IMR-90 (cell line): Measurements from ENCODE around the gene PDZRN3. TPM values are rescaled to one million over a fixed set of nuclear protein-coding genes. Genes with fewer than 3 reads are reported as not detected.

Source experiments
- ATAC-seq: fragments of 200-7000 bp; cut with Tn5 transposase; 2 replicates; pipeline ENCODE4 v1.9.1; 2020; ENCODE audit warnings: low read depth, mild to moderate bottlenecking, moderate library complexity
- BruUV-seq: library from RNA; stranded (reverse); fragments of 400-500 nt; replicated peaks from 2 replicates; lab custom pipeline; 2021; lab: Mats Ljungman, UMichigan
- CTCF ChIA-PET: fragments of 300-600 bp; formaldehyde crosslinking; extraction: SDS; loops from one replicate; lab custom pipeline; 2021; ENCODE audit warnings: antibody characterized with exemption; lab: Yijun Ruan, JAX
- POLR2A ChIA-PET: fragments of 300-600 bp; sonication (Branson Sonifier 250); formaldehyde crosslinking; loops from one replicate; lab custom pipeline; 2022; ENCODE audit warnings: antibody characterized with exemption; ENCODE audit not compliant: unreplicated experiment; lab: Charles Lee
- DNase-seq: peaks from one replicate; pipeline ENCODE4 v3.0.0; 2013
- H2AFZ ChIP-seq: replicated peaks from 2 replicates; pipeline ENCODE3; 2013; ENCODE audit warnings: low read length, mild to moderate bottlenecking; ENCODE audit not compliant: poor library complexity
- H2AK5ac ChIP-seq: 2 replicates; pipeline ENCODE4 v1.6.1; 2013; ENCODE audit warnings: low read depth, low read length, inconsistent platforms
- H2AK9ac ChIP-seq: replicated peaks from 2 replicates; pipeline ENCODE3; 2013; ENCODE audit warnings: mild to moderate bottlenecking, low read depth, low read length, moderate library complexity; ENCODE audit not compliant: poor library complexity
- H2BK120ac ChIP-seq: 2 replicates; pipeline ENCODE4 v1.6.1; 2013; ENCODE audit warnings: low read depth, low read length, inconsistent platforms
- H2BK15ac ChIP-seq: 3 replicates; pipeline ENCODE4 v1.6.1; 2013; ENCODE audit warnings: low read depth, low read length, inconsistent platforms
- H2BK20ac ChIP-seq: 2 replicates; pipeline ENCODE4 v1.6.1; 2013; ENCODE audit warnings: low read depth, mild to moderate bottlenecking, inconsistent platforms, low read length, moderate library complexity
- H2BK5ac ChIP-seq: 2 replicates; pipeline ENCODE4 v1.6.1; 2013; ENCODE audit warnings: mild to moderate bottlenecking, low read depth, low read length, inconsistent platforms; ENCODE audit not compliant: poor library complexity, severe bottlenecking
- H3K14ac ChIP-seq: replicated peaks from 2 replicates; pipeline ENCODE4 v1.6.1; 2013; ENCODE audit warnings: low read depth, low read length, inconsistent platforms
- H3K18ac ChIP-seq: 2 replicates; pipeline ENCODE4 v1.6.1; 2013; ENCODE audit warnings: low read depth, low read length, control low read depth
- H3K23ac ChIP-seq: 2 replicates; pipeline ENCODE4 v1.6.1; 2013; ENCODE audit warnings: low read depth, low read length, inconsistent platforms
- H3K27ac ChIP-seq: 2 replicates; pipeline ENCODE4 v1.5.1; 2013; ENCODE audit warnings: mild to moderate bottlenecking, control low read depth, low read length; ENCODE audit not compliant: insufficient read depth
- H3K27me3 ChIP-seq: 2 replicates; pipeline ENCODE4 v1.6.1; 2013; ENCODE audit warnings: low read length; ENCODE audit not compliant: control insufficient read depth, insufficient read depth
- H3K36me3 ChIP-seq: 2 replicates; pipeline ENCODE4 v1.6.1; 2013; ENCODE audit warnings: low read length, mixed read lengths; ENCODE audit not compliant: control insufficient read depth, insufficient read depth
- H3K4ac ChIP-seq: 2 replicates; pipeline ENCODE4 v1.6.1; 2013; ENCODE audit warnings: low read depth, low read length, inconsistent platforms
- H3K4me1 ChIP-seq: 2 replicates; pipeline ENCODE4 v1.6.1; 2013; ENCODE audit warnings: low read length, mixed read lengths; ENCODE audit not compliant: control insufficient read depth, insufficient read depth
- H3K4me2 ChIP-seq: 2 replicates; pipeline ENCODE4 v1.6.1; 2013; ENCODE audit warnings: low read depth, mild to moderate bottlenecking, control low read depth, low read length, moderate library complexity
- H3K4me3 ChIP-seq: 2 replicates; pipeline ENCODE4 v1.5.1; 2013; ENCODE audit warnings: low read depth, mild to moderate bottlenecking, control low read depth, low read length, moderate library complexity; ENCODE audit not compliant: insufficient read depth
- H3K56ac ChIP-seq: 2 replicates; pipeline ENCODE4 v1.6.1; 2013; ENCODE audit warnings: low read length, inconsistent platforms; ENCODE audit not compliant: insufficient read depth; ENCODE audit errors: extremely low read depth
- H3K79me1 ChIP-seq, 2 experiments: 2 replicates each; pipeline ENCODE4 v1.6.1; 2013; ENCODE audit warnings: low read length in 2 of 2, inconsistent platforms in 1 of 2, low read depth in 1 of 2
- H3K9ac ChIP-seq: 2 replicates; pipeline ENCODE4 v1.6.1; 2013; ENCODE audit warnings: low read depth, low read length, control low read depth
- H3K9me1 ChIP-seq: 2 replicates; pipeline ENCODE4 v1.6.1; 2013; ENCODE audit warnings: low read length, inconsistent platforms; ENCODE audit not compliant: insufficient read depth
- H3K9me3 ChIP-seq: 2 replicates; pipeline ENCODE4 v1.6.1; 2013; ENCODE audit warnings: low read length; ENCODE audit not compliant: control insufficient read depth, insufficient read depth
- H4K20me1 ChIP-seq: 2 replicates; pipeline ENCODE4 v1.6.1; 2013; ENCODE audit warnings: low read length, inconsistent platforms; ENCODE audit not compliant: insufficient read depth
- H4K5ac ChIP-seq: 2 replicates; pipeline ENCODE4 v1.6.1; 2013; ENCODE audit warnings: mild to moderate bottlenecking, low read depth, low read length, control low read depth
- H4K8ac ChIP-seq, 2 experiments: 2 replicates each; pipeline ENCODE4 v1.6.1; 2013; ENCODE audit warnings: low read depth in 2 of 2, low read length in 2 of 2, control low read depth in 1 of 2, inconsistent platforms in 1 of 2
- H4K91ac ChIP-seq: 2 replicates; pipeline ENCODE4 v1.6.1; 2013; ENCODE audit warnings: low read depth, low read length, inconsistent platforms; ENCODE audit not compliant: insufficient read depth
- BHLHE40 ChIP-seq: fragments of 150-350 bp; IDR thresholded peaks from 2 replicates; pipeline ENCODE4 v1.6.1; 2016; ENCODE audit warnings: mild to moderate bottlenecking, low read depth, low read length
- CEBPB ChIP-seq: IDR thresholded peaks from 2 replicates; pipeline ENCODE4 v1.6.1; 2012; ENCODE audit warnings: low read depth, low read length, improper control_type of control experiment
- CHD1 ChIP-seq: IDR thresholded peaks from 2 replicates; pipeline ENCODE4 v1.6.1; 2012; ENCODE audit warnings: low read depth, low read length, improper control_type of control experiment
- MAFK ChIP-seq: IDR thresholded peaks from 2 replicates; pipeline ENCODE4 v1.6.1; 2012; ENCODE audit warnings: low read depth, low read length, improper control_type of control experiment
- MAZ ChIP-seq: IDR thresholded peaks from 2 replicates; pipeline ENCODE4 v1.6.1; 2012; ENCODE audit warnings: low read depth, mild to moderate bottlenecking, low read length, improper control_type of control experiment, moderate library complexity, borderline replicate concordance
- MXI1 ChIP-seq: IDR thresholded peaks from 2 replicates; pipeline ENCODE4 v1.6.1; 2012; ENCODE audit warnings: low read depth, mild to moderate bottlenecking, low read length, moderate library complexity, borderline replicate concordance
- NFE2L2 ChIP-seq: fragments of 150-350 bp; IDR thresholded peaks from 2 replicates; pipeline ENCODE4 v1.6.1; 2016; ENCODE audit warnings: low read depth, mild to moderate bottlenecking, low read length
- POLR2A ChIP-seq: IDR thresholded peaks from 2 replicates; pipeline ENCODE4 v1.6.1; 2012; ENCODE audit warnings: mild to moderate bottlenecking, low read depth, low read length
- RAD21 ChIP-seq: IDR thresholded peaks from 2 replicates; pipeline ENCODE4 v1.6.1; 2012; ENCODE audit warnings: low read length, improper control_type of control experiment
- RCOR1 ChIP-seq: IDR thresholded peaks from 2 replicates; pipeline ENCODE4 v1.6.1; 2012; ENCODE audit warnings: mild to moderate bottlenecking, low read length, improper control_type of control experiment; ENCODE audit not compliant: insufficient replicate concordance
- RFX5 ChIP-seq: IDR thresholded peaks from 2 replicates; pipeline ENCODE4 v1.8.0; 2012; ENCODE audit warnings: low read depth, mild to moderate bottlenecking, low read length, moderate library complexity
- SMC3 ChIP-seq: fragments of 150-350 bp; IDR thresholded peaks from 2 replicates; pipeline ENCODE4 v1.6.1; 2016; ENCODE audit warnings: low read depth, mild to moderate bottlenecking, antibody characterized with exemption, low read length, moderate library complexity
- WGBS, 2 experiments: methylation state at CpG; one replicate each; pipeline versions ENCODE4 v1.1.5 to v1.1.7; 2013; ENCODE audit warnings: missing lambda C conversion rate in 2 of 2; ENCODE audit not compliant: insufficient read length in 1 of 2; ENCODE audit errors: extremely low coverage in 2 of 2; 5-methylcytosine and 5-hydroxymethylcytosine counted together
- dilution Hi-C: fragments of 300-500 bp; cut with HindIII; formaldehyde crosslinking; loops from one replicate; pipeline ENCODE4 v1.14.3; 2018; ENCODE audit warnings: low sequenced_read_pairs; ENCODE audit not compliant: unreplicated experiment
- in situ Hi-C: fragments of 300-500 bp; cut with MboI; formaldehyde crosslinking; loops from 3 replicates; pipeline ENCODE4 v1.14.3; 2019; ENCODE audit warnings: low sequenced_read_pairs, inconsistent platforms, mixed read lengths
- intact Hi-C: fragments of 100-400 bp; cut with micrococcal nuclease; formaldehyde crosslinking; loops from 2 replicates; pipeline ENCODE4 v1.10.0; 2022
- polyA plus RNA-seq, 3 experiments: library from polyadenylated mRNA; depleted of rRNA; stranded (reverse); fragments of >200 nt; gene quantifications; 2 replicates each; pipeline ENCODE4 v1.2.3, GENCODE V29; 2012; ENCODE audit warnings: low replicate concordance in 1 of 3
- total RNA-seq: library from RNA; depleted of rRNA; stranded (reverse); fragments of >200 nt; gene quantifications from 2 replicates; pipeline ENCODE4 v1.2.3, GENCODE V29; 2012
- TF ChIP-seq, protein P1 (sequence below): fragments of 150-350 bp; IDR thresholded peaks from 2 replicates; pipeline ENCODE4 v1.6.1; 2016; ENCODE audit warnings: low read depth, mild to moderate bottlenecking, low read length, moderate library complexity, borderline replicate concordance
- TF ChIP-seq, protein P2 (sequence below): fragments of 150-350 bp; IDR thresholded peaks from 2 replicates; pipeline ENCODE4 v1.6.1; 2017; ENCODE audit warnings: mild to moderate bottlenecking, antibody characterized with exemption, low read length, low read depth
- TF ChIP-seq, protein P3 (sequence below): conservative IDR thresholded peaks from 2 replicates; pipeline ENCODE4 v1.5.1; 2012; ENCODE audit warnings: mild to moderate bottlenecking, low read depth, low read length, improper control_type of control experiment

Gene PDZRN3
- total and polyA plus RNA-seq, 2 of the 4 experiments (the other 2 are of a cell fraction): 9.4 to 17.0 TPM

DNA sequence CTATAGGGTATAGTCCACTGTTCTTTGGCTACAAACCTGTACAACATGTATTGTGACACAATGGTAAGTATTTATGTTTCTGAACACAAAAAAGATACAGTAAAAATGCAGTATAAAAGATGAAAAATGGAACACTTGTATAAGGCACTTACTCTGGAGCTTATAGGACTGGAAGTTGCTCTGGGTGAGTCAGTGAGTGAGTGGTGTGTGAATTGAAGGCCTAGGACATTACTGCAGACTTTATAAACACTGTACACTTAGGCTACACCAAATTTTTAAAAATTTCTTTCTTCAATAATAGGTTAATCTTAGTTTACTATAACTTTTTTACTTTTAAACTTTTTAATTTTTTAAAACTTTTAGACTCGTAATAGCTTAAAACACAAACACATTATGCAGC is 10.5 kb upstream of the PDZRN3 start:
- Histone ChIP-seq H4K91ac (no peak overlapping the region), H3K27ac (no peak overlapping the region), H3K18ac (no peak overlapping the region), H4K8ac (no peak overlapping the region; a peak in 1 of 4 replicates), H3K4ac (no peak overlapping the region), H2AK9ac (no peak overlapping the region), H3K9me3 (no peaks in the 10 kb centered on the region), H3K4me1 (peaks cover 16% of the 10 kb centered on the region), H3K79me1 (no peaks in the 10 kb centered on the region), H3K9ac (no peak overlapping the region), H2AFZ (no peak overlapping the region), H2AK5ac (no peak overlapping the region), H3K36me3 (no peaks in the 10 kb centered on the region), H2BK15ac (no peak overlapping the region), H3K14ac (peak overlapping the region; percentile 7; the same call in 1 of the 2 replicates), H2BK120ac (no peak overlapping the region), H4K5ac (no peak overlapping the region), H2BK20ac (no peak overlapping the region), H2BK5ac (no peak overlapping the region), H3K23ac (no peak overlapping the region), H4K20me1 (no peaks in the 10 kb centered on the region), H3K27me3 (no peaks in the 10 kb centered on the region), H3K4me2 (no peak overlapping the region), H3K4me3 (no peak overlapping the region), H3K9me1 (peaks cover 17% of the 10 kb centered on the region), H3K56ac (no peak overlapping the region)
- DNase-seq (peak; percentile 62), ATAC-seq (peak; percentile 59; the same call in 1 of the 2 replicates)
- POLR2A ChIA-PET: no interaction called here
- dilution Hi-C loops (no loop called here), intact Hi-C loops (no loop called here), in situ Hi-C loops (no loop called here)
- TF ChIP-seq MAZ (no peak), RAD21 (no peak), NFE2L2 (no peak), MXI1 (no peak), CHD1 (no peak), CEBPB (no peak), RCOR1 (no peak), SMC3 (no peak), BHLHE40 (no peak), RFX5 (no peak), MAFK (no peak), POLR2A (no peak)
- TF ChIP-seq, protein P1, sequence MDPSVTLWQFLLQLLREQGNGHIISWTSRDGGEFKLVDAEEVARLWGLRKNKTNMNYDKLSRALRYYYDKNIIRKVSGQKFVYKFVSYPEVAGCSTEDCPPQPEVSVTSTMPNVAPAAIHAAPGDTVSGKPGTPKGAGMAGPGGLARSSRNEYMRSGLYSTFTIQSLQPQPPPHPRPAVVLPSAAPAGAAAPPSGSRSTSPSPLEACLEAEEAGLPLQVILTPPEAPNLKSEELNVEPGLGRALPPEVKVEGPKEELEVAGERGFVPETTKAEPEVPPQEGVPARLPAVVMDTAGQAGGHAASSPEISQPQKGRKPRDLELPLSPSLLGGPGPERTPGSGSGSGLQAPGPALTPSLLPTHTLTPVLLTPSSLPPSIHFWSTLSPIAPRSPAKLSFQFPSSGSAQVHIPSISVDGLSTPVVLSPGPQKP: no peak
- TF ChIP-seq, protein P2, sequence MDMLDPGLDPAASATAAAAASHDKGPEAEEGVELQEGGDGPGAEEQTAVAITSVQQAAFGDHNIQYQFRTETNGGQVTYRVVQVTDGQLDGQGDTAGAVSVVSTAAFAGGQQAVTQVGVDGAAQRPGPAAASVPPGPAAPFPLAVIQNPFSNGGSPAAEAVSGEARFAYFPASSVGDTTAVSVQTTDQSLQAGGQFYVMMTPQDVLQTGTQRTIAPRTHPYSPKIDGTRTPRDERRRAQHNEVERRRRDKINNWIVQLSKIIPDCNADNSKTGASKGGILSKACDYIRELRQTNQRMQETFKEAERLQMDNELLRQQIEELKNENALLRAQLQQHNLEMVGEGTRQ: no peak
- TF ChIP-seq, protein P3, sequence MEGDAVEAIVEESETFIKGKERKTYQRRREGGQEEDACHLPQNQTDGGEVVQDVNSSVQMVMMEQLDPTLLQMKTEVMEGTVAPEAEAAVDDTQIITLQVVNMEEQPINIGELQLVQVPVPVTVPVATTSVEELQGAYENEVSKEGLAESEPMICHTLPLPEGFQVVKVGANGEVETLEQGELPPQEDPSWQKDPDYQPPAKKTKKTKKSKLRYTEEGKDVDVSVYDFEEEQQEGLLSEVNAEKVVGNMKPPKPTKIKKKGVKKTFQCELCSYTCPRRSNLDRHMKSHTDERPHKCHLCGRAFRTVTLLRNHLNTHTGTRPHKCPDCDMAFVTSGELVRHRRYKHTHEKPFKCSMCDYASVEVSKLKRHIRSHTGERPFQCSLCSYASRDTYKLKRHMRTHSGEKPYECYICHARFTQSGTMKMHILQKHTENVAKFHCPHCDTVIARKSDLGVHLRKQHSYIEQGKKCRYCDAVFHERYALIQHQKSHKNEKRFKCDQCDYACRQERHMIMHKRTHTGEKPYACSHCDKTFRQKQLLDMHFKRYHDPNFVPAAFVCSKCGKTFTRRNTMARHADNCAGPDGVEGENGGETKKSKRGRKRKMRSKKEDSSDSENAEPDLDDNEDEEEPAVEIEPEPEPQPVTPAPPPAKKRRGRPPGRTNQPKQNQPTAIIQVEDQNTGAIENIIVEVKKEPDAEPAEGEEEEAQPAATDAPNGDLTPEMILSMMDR: no peak
- WGBS, 2 experiments: no CpG with 5 or more reads among the region's 1 CpG
- no TSS peak for BruUV-seq
- CTCF ChIA-PET: interaction anchor here (0.6 to 0.9 kb wide), 2 partner anchors 119 to 823 kb away, joined by 3 read pairs; no protein-coding TSS in a partner anchor
